Measurements from ENCODE around the gene EIF2S3. TPM values are rescaled to one million over a fixed set of nuclear protein-coding genes. Genes with fewer than 3 reads are reported as not detected.

The EIF2S3 gene
- total RNA-seq, 1 experiment from 2014 or later: 423 TPM

Other genes with a start within 250 kb of the EIF2S3 start
- 72.0 and 72.2 TPM in 2 replicates for gene APOO, start 147.0 kb upstream of the EIF2S3 start, total RNA-seq (2014; rRNA removed; shearing (Covaris generic))
- 0.07 TPM in 1 of 2 replicates, not detected in the other for gene CXorf58, start 146.9 kb upstream of the EIF2S3 start, total RNA-seq (2014; rRNA removed; shearing (Covaris generic))
- 18.2 and 25.8 TPM in 2 replicates for gene KLHL15, start 27.8 kb upstream of the EIF2S3 start, total RNA-seq (2014; rRNA removed; shearing (Covaris generic))
- gene ZFX, start 94.8 kb downstream of the EIF2S3 start, total RNA-seq (2014; rRNA removed; shearing (Covaris generic)): 16.6 and 21.1 TPM in 2 replicates